Measurements from ENCODE around the gene TCF4. TPM values are rescaled to one million over a fixed set of nuclear protein-coding genes. Genes with fewer than 3 reads are reported as not detected.

Gene TCF4
- total and polyA plus RNA-seq, 2 donors (not counting 1 experiment from before 2014, with no cell fraction given) = 68.5 to 353 TPM

DNA sequence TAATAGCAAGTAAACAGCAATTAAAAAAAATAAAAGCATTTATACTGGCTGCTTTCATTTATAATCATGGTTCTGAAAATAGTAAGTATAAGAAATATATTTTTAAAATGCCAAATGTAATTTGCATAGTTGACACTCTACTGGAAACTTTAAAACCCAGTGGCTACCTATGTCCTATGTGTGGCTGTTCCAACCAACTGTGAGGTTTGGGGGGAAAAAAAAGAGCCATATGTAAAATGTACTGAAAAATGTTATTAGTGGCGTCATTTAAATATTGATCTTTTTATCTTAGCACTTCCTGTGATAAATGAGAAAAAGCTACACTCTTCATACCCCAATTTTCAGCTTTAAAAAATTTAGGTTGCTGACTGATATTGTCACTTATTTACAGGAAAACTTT is 270.7 kb downstream of the TCF4 start:
- H3K9me3 ChIP-seq (ENCODE audit: control extremely low read depth in 1 of 3, control insufficient read depth in 2 of 3, insufficient read depth in 1 of 3, low read length in 2 of 3) = no peaks in the 10 kb centered on the region
- H3K27ac ChIP-seq (ENCODE audit: low read length in 2 of 2) = peak overlapping the region in 1 of 2 donors; percentile 93
- H3K9ac ChIP-seq (ENCODE audit: low read length) = peak overlapping the region; percentile 94
- no peaks in the 10 kb centered on the region for H3K27me3 ChIP-seq (replicated peaks in 1 of 4; ENCODE audit: control extremely low read depth in 1 of 4, control insufficient read depth in 3 of 4, insufficient read depth in 4 of 4, low read length in 3 of 4)
- Mint-ChIP-seq H3K9me3 (ENCODE audit: insufficient read depth) (no peaks in the 10 kb centered on the region), H3K27ac (peak overlapping the region; percentile 15), H3K4me1 (peaks cover 69% of the 10 kb centered on the region), H3K27me3 (no peaks in the 10 kb centered on the region), H3K4me3 (peak overlapping the region; percentile 88)
- intact Hi-C loops (cut with micrococcal nuclease) = no loop called here
- TF ChIP-seq EZH2 (IDR thresholded peaks at IDR 0.05; ENCODE audit: borderline replicate concordance, insufficient read depth, low read depth, low read length, poor library complexity, severe bottlenecking) = no peak
- TF ChIP-seq, protein P1, sequence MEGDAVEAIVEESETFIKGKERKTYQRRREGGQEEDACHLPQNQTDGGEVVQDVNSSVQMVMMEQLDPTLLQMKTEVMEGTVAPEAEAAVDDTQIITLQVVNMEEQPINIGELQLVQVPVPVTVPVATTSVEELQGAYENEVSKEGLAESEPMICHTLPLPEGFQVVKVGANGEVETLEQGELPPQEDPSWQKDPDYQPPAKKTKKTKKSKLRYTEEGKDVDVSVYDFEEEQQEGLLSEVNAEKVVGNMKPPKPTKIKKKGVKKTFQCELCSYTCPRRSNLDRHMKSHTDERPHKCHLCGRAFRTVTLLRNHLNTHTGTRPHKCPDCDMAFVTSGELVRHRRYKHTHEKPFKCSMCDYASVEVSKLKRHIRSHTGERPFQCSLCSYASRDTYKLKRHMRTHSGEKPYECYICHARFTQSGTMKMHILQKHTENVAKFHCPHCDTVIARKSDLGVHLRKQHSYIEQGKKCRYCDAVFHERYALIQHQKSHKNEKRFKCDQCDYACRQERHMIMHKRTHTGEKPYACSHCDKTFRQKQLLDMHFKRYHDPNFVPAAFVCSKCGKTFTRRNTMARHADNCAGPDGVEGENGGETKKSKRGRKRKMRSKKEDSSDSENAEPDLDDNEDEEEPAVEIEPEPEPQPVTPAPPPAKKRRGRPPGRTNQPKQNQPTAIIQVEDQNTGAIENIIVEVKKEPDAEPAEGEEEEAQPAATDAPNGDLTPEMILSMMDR (IDR thresholded peaks at IDR 0.05) = no peak
- H3K4me2 ChIP-seq (replicated peaks; ENCODE audit: low read depth, low read length, poor library complexity, severe bottlenecking) = peak overlapping the region; percentile 81
- H2AFZ ChIP-seq (ENCODE audit: insufficient read depth, low read depth, low read length, poor library complexity, severe bottlenecking) = no peak overlapping the region
- WGBS (ENCODE audit: insufficient coverage) = no CpG with 5 or more reads among the region's 1 CpG
- no peak for ATAC-seq (ENCODE audit: low read depth)
- ChIA-PET POLR2A (interaction anchor here (1.2 kb wide), 1 partner anchor 11 kb away, joined by 3 read pairs; no protein-coding TSS in a partner anchor), CTCF (interaction anchor here (1.1 to 6.4 kb wide), 6 partner anchors 9 to 98 kb away, joined by 3 to 26 read pairs (median 4); no protein-coding TSS in a partner anchor)
- peaks cover 100% of the 10 kb centered on the region for H3K79me2 ChIP-seq (ENCODE audit: control insufficient read depth, insufficient read depth, low read length)
- DNase-seq = no peak
- no peaks in the 10 kb centered on the region for H3K36me3 ChIP-seq (replicated peaks in 1 of 2; ENCODE audit: control extremely low read depth in 1 of 2, control insufficient read depth in 1 of 2, extremely low read depth in 1 of 2, insufficient read depth in 2 of 2, low read length in 1 of 2)
- peaks cover 14% of the 10 kb centered on the region for H4K20me1 ChIP-seq (ENCODE audit: control insufficient read depth, insufficient read depth, low read length, poor library complexity, severe bottlenecking)
- H3K4me1 ChIP-seq (ENCODE audit: control insufficient read depth in 2 of 2, insufficient read depth in 2 of 2, low read length in 2 of 2) = peaks cover 34 to 68% of the 10 kb centered on the region in 2 donors
- H3K4me3 ChIP-seq (ENCODE audit: control extremely low read depth in 1 of 5, extremely low read depth in 1 of 5, insufficient read depth in 1 of 5, low read depth in 2 of 5, low read length in 4 of 5) = peak overlapping the region in 1 of 5 experiments; percentile 97

DNA sequence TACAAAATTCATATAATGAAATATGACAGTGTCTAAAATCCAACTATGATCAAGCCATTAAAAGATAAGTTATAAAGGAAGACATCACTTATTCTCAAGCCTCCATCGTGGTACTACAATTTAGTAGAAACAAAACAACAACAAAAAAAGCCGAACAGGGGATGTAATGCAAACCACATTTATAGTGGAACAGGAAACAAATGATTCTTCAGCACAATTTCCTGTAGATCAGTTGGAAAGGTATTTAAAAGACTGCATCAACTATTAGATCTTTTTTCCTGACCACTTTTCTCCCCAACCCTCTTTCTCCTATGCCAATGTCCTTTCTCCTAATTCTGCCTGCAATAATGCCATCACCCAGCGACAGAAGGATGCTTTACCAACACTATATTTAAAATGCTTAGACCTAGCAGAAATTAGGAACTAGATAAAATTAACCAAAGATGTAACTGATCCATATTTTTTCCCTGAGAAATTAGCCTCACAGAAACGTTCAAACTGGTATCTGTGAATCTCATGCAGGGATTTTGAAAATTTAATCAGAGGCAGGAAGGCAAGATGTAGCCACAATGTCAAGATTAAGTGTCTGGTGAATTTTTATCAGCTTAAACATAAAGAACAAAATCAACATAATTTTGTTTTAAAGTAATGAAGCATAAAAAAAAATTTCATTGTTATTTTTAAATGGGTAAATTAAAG is 271.4 kb downstream of the TCF4 start:
- intact Hi-C loops (cut with micrococcal nuclease) = no loop called here
- Histone ChIP-seq H4K20me1 (ENCODE audit: control insufficient read depth, insufficient read depth, low read length, poor library complexity, severe bottlenecking) (peaks cover 19% of the 10 kb centered on the region), H3K9me3 (ENCODE audit: control extremely low read depth in 1 of 3, control insufficient read depth in 2 of 3, insufficient read depth in 1 of 3, low read length in 2 of 3) (no peaks in the 10 kb centered on the region), H3K36me3 (replicated peaks in 1 of 2; ENCODE audit: control extremely low read depth in 1 of 2, control insufficient read depth in 1 of 2, extremely low read depth in 1 of 2, insufficient read depth in 2 of 2, low read length in 1 of 2) (no peaks in the 10 kb centered on the region), H3K4me1 (ENCODE audit: control insufficient read depth in 2 of 2, insufficient read depth in 2 of 2, low read length in 2 of 2) (peaks cover 34 to 73% of the 10 kb centered on the region in 2 donors), H2AFZ (ENCODE audit: insufficient read depth, low read depth, low read length, poor library complexity, severe bottlenecking) (peak overlapping the region; percentile 23), H3K9ac (ENCODE audit: low read length) (peak overlapping the region; percentile 2), H3K4me2 (replicated peaks; ENCODE audit: low read depth, low read length, poor library complexity, severe bottlenecking) (peak overlapping the region; percentile 81), H3K79me2 (ENCODE audit: control insufficient read depth, insufficient read depth, low read length) (peaks cover 100% of the 10 kb centered on the region), H3K27ac (ENCODE audit: low read length in 2 of 2) (peak overlapping the region in 1 of 2 donors; percentile 38), H3K27me3 (replicated peaks in 1 of 4; ENCODE audit: control extremely low read depth in 1 of 4, control insufficient read depth in 3 of 4, insufficient read depth in 4 of 4, low read length in 3 of 4) (no peaks in the 10 kb centered on the region), H3K4me3 (ENCODE audit: control extremely low read depth in 1 of 5, extremely low read depth in 1 of 5, insufficient read depth in 1 of 5, low read depth in 2 of 5, low read length in 4 of 5) (peak overlapping the region in 1 of 5 experiments; percentile 24)
- CTCF ChIA-PET = interaction anchor here (1.4 to 6.4 kb wide), 3 partner anchors 8 to 82 kb away, joined by 3 to 26 read pairs (median 12); no protein-coding TSS in a partner anchor
- peaks cover 75% of the 10 kb centered on the region for H3K4me1 Mint-ChIP-seq
- POLR2A ChIA-PET = interaction anchor here (1.2 kb wide), 1 partner anchor 10 kb away, joined by 3 read pairs; no protein-coding TSS in a partner anchor
- H3K27ac Mint-ChIP-seq = peak overlapping the region; percentile 66
- no CpG with 5 or more reads among the region's 4 CpGs for WGBS (ENCODE audit: insufficient coverage)
- peak overlapping the region; percentile 76 for H3K4me3 Mint-ChIP-seq
- H3K27me3 Mint-ChIP-seq = no peaks in the 10 kb centered on the region
- TF ChIP-seq, protein P1 (IDR thresholded peaks at IDR 0.05) = no peak
- TF ChIP-seq EZH2 (IDR thresholded peaks at IDR 0.05; ENCODE audit: borderline replicate concordance, insufficient read depth, low read depth, low read length, poor library complexity, severe bottlenecking) = no peak
- DNase-seq = no peak
- no peaks in the 10 kb centered on the region for H3K9me3 Mint-ChIP-seq (ENCODE audit: insufficient read depth)
- no peak for ATAC-seq (ENCODE audit: low read depth)

All from B cell (primary cell).